ENCODE data around the gene UBL7.
"Not testable (repeated sequence)": the region's sequence is repeated elsewhere in the genome, so short reads cannot be mapped to it uniquely, and the experiment has no call there.

Gene UBL7

DNA sequence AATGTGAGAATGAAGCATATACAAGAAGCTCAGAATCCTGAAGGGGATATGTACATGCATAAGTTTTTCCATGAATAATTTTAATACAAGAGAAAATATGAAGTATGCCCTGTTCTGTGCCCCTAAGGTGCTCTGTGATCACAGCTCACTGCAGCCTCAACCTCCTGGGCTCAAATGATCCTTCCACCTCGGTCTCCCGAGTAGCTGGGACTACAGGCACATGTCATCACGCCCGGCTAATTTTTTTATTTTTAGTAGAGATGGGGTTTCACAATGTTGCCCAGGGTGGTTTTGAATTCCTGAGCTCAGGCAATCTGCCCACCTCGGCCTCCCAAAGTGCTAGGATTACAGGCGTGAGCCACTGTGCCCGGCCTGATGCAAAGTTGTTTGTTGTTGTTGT is 10.7 kb upstream of the UBL7 start:
- H3K9me3 Mint-ChIP-seq, H3K4me3 Mint-ChIP-seq, H3K27ac Mint-ChIP-seq, H3K27me3 Mint-ChIP-seq, H3K4me1 Mint-ChIP-seq, ATAC-seq: not testable (repeated sequence)
- H3K36me3 Mint-ChIP-seq, result peaks cover 41% of the 10 kb centered on the region

DNA sequence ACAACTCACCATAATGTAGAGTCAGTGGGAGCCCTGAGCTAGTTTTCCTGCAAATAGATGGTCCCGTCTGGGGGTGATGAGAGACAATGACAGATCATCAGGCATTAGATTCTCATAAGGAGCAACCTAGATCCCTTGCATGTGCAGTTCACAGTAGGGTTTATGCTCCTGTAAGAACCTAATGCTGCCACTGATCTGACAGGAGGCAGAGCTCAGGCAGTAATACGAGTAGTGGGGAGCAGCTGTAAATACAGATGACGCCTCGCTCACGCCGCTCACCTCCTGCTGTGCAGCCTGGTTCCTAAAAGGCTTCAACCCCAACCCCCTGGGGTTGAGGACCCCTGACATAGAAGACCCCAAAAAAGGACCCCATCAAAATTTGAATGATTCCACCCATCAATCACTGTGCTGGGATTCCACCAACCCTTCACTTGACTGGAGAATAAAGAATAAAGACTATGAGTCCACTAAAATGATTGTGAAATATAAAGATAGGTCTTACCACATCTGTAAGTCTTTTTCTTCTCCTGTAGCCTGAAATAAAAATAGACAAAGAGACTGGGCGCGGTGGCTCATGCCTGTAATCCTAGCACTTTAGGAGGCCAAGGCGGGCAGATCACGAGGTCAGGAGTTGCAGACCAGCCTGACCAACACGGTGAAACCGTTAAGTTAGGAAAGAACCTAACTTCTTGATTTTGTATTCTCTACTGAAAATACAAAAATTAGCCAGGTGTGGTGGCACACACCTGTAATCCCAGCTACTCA is 9.9 kb upstream of the UBL7 start:
- no peak overlapping the region for H3K4me3 Mint-ChIP-seq
- no peaks in the 10 kb centered on the region for H3K27me3 Mint-ChIP-seq
- no peaks in the 10 kb centered on the region for H3K9me3 Mint-ChIP-seq
- H3K36me3 Mint-ChIP-seq, result peaks cover 36% of the 10 kb centered on the region
- no peak overlapping the region for H3K27ac Mint-ChIP-seq
- H3K4me1 Mint-ChIP-seq, result no peaks in the 10 kb centered on the region
- no peak for ATAC-seq

DNA sequence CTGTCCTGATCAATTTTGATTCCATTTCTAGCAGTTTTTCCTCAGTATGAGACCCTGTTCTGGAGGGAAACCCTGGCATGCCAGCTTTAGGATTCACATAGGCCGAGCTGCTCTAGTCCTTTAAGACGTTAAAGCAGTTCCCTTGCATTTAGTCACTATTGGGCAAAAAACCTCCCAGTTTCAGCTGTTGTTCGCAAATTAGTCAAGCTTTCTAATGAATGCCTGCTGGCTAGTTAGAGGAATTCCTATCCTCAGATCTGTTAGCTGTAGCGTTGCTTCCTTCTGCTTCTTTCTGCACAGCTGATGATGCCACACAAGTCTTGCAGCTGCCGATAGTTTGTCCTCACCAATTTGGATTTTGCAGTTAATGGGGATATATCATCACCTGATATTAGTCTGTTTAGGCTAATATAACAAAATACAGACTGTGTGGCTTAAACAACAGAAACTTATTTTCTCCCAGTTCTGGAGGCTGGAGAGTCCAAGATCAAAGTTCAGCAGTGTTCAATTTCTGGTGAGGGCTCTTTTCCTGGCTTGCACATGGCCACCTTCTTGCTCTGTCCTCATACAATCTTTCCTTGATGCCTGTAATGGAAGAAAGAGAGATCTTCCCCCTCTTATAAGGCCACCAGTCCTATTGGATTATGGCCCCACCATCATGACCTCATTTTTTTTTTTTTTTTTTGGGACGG is 7.5 kb upstream of the UBL7 start:
- Mint-ChIP-seq H3K9me3 (peaks cover 5% of the 10 kb centered on the region), H3K4me3 (no peak overlapping the region), H3K27me3 (no peaks in the 10 kb centered on the region), H3K36me3 (peaks cover 37% of the 10 kb centered on the region), H3K27ac (no peak overlapping the region), H3K4me1 (peaks cover 11% of the 10 kb centered on the region)
- ATAC-seq, result no peak

DNA sequence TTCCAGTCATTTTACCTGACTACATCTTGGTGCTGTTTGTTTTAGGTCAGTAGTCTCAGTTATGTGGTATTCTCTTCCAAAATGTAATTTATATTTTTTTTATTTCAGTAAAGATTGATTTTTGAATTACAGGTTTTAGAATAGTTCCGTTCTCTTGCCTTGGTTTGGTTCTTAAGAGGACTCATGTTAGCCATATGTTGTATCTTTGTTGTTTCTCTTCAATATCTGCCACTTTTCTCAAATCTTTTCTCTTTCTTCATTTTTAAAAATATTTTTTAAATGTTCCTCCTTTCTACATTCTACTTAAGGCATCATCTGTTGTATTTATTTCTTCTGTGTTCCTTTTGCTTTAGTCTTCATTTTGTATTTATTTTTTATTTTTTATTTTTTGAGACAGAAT is 5.6 kb upstream of the UBL7 start:
- H3K27ac Mint-ChIP-seq, result no peak overlapping the region
- H3K9me3 Mint-ChIP-seq, result peaks cover 5% of the 10 kb centered on the region
- H3K27me3 Mint-ChIP-seq, result no peaks in the 10 kb centered on the region
- no peak for ATAC-seq
- peaks cover 30% of the 10 kb centered on the region for H3K36me3 Mint-ChIP-seq
- H3K4me3 Mint-ChIP-seq, result no peak overlapping the region
- H3K4me1 Mint-ChIP-seq, result peaks cover 30% of the 10 kb centered on the region

DNA sequence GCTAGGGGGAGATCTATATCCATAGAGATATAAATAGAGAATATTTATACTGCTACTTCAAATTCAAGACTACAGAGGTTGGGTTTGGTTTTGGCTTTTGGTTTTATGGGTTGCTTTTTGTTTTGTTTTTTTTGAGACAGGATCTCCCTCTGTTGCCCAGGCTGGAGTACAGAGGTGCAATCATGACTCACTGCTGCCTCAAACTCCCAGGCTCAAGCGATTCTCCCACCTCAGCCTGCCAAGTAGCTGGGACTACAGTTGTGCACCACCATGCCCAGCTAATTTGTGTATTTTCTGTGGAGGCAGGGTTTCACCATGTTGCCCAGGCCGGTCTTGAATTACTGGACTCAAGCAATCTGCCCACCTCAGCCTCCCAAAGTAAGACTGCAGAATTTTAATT is 3.9 kb upstream of the UBL7 start:
- no peaks in the 10 kb centered on the region for H3K27me3 Mint-ChIP-seq
- H3K9me3 Mint-ChIP-seq, result peaks cover 5% of the 10 kb centered on the region
- peaks cover 41% of the 10 kb centered on the region for H3K4me1 Mint-ChIP-seq
- H3K27ac Mint-ChIP-seq, result no peak overlapping the region
- no peak for ATAC-seq
- no peak overlapping the region for H3K4me3 Mint-ChIP-seq
- peaks cover 25% of the 10 kb centered on the region for H3K36me3 Mint-ChIP-seq

DNA sequence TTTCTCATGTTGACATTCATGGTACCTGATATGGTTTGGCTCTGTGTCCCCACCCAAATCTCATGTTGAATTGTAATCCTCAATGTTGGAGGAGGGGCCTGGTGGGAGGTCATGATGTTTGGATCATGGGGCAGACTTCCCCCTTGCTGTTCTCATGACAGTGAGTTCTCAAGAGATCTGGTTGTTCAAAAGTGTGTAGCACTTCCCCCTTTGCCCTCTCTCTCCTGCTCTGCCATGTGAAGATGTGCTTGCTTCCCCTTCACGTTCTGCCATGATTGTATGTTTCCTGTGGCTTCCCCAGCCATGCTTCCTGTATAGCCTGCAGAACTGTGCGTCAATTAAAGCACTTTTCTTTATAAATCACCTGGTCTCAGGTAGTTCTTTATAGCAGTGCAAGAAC is 3.3 kb upstream of the UBL7 start:
- H3K27me3 Mint-ChIP-seq, result no peaks in the 10 kb centered on the region
- peaks cover 43% of the 10 kb centered on the region for H3K4me1 Mint-ChIP-seq
- peaks cover 22% of the 10 kb centered on the region for H3K36me3 Mint-ChIP-seq
- no peak for ATAC-seq
- no peak overlapping the region for H3K4me3 Mint-ChIP-seq
- no peak overlapping the region for H3K27ac Mint-ChIP-seq
- peaks cover 5% of the 10 kb centered on the region for H3K9me3 Mint-ChIP-seq

DNA sequence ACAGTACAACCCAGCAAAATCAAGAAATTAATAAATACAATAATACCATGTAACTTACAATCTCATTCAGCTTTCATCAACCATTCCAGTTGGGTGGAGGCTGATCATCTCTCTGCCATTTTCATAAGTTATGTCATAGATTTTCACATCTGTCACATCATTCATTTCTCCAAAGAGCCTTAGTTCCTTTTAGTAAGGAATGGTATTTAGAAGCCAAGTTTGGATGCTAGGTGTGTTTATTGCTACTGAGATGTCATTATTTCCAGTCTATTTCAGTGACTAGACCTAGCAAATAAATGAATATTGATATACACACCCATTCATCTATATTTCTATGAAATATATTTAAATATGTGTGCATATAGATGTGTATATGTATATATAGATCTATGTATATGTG is 2.7 kb upstream of the UBL7 start:
- H3K36me3 Mint-ChIP-seq, result peaks cover 22% of the 10 kb centered on the region
- peaks cover 5% of the 10 kb centered on the region for H3K9me3 Mint-ChIP-seq
- H3K27me3 Mint-ChIP-seq, result no peaks in the 10 kb centered on the region
- H3K27ac Mint-ChIP-seq, result no peak overlapping the region
- no peak for ATAC-seq
- H3K4me3 Mint-ChIP-seq, result peak overlapping the region; percentile 16
- H3K4me1 Mint-ChIP-seq, result peaks cover 49% of the 10 kb centered on the region

DNA sequence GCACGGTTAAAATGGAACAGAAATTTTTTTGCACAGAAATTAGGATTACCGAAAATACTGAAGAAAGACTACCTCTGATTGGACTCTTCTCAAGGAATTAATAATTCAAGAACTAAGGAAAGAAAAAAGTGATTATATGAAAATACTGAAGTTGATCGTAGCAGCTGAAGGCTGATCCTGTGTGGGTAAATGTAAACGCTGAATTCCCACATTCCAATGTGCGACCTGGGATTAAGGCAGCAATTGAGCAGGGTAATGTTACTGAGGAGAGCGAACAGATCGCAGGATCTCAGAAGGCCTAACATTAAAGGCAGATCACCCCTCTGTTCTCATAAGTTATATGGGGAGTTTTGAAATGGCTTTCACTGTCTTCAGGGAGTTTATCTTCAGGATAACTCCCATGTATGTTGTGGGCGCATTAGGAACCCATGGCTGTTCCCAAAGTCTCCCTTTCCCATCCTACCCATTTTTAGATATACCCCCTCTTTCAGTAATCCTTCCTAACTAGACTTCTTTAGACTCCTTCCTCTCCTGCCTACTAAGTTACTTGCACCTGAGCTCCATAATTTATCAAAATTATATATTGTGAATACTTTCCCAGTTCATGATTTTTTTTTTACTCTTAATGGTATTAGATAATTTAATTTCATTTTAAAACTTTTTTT is 1.0 kb upstream of the UBL7 start:
- peaks cover 26% of the 10 kb centered on the region for H3K36me3 Mint-ChIP-seq
- H3K27me3 Mint-ChIP-seq, result no peaks in the 10 kb centered on the region
- ATAC-seq, result no peak
- peaks cover 59% of the 10 kb centered on the region for H3K4me1 Mint-ChIP-seq
- H3K9me3 Mint-ChIP-seq, result peaks cover 5% of the 10 kb centered on the region
- H3K27ac Mint-ChIP-seq, result peak overlapping the region; percentile 79
- H3K4me3 Mint-ChIP-seq, result peak overlapping the region; percentile 97

DNA sequence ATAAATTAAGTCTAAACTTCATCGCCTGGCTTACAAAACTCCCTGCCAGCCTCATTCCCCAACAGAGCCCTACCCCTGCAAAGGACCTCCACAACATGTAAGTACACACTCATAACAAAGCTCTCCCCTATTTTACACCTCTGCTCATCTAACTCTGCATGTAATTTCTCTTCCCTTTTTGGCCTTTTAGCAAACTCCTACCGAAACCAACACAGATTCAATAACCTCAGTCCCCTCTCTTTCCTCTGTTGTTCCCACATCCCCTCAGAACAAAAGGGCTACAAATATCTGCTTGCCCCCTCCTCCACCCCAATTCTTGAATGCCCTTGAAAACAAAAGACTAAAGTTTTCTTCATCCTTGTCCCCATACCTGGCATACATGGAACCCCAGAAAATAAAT is 662 bp downstream of the UBL7 start:
- ATAC-seq, result peak; percentile 65
- H3K4me3 Mint-ChIP-seq, result peak overlapping the region; percentile 97
- H3K27me3 Mint-ChIP-seq, result no peaks in the 10 kb centered on the region
- H3K9me3 Mint-ChIP-seq, result peaks cover 5% of the 10 kb centered on the region
- H3K4me1 Mint-ChIP-seq, result peaks cover 59% of the 10 kb centered on the region
- peak overlapping the region; percentile 79 for H3K27ac Mint-ChIP-seq
- peaks cover 35% of the 10 kb centered on the region for H3K36me3 Mint-ChIP-seq

DNA sequence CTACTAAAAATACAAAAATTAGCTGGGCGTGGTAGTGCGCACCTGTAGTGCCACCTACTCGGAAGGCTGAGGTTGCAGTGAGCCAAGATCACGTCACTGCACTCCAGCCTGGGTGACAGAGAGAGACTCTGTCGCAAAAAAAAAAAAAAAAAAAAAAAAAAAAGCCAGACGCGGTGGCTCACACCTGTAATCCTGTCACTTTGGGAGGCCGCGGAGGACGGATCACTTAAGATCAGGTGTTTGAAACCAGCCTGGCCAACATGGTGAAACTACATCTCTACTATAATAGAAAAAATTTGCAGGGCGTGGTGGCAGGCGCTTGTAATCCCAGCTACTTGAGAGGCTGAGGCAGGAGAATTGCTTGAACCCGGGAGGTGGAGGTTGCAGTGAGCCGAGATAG is 1.2 kb downstream of the UBL7 start:
- Mint-ChIP-seq H3K4me1 (peaks cover 60% of the 10 kb centered on the region), H3K36me3 (peaks cover 37% of the 10 kb centered on the region), H3K27ac (peak overlapping the region; percentile 79), H3K4me3 (peak overlapping the region; percentile 97)
- H3K9me3 Mint-ChIP-seq, H3K27me3 Mint-ChIP-seq, ATAC-seq: not testable (repeated sequence)

DNA sequence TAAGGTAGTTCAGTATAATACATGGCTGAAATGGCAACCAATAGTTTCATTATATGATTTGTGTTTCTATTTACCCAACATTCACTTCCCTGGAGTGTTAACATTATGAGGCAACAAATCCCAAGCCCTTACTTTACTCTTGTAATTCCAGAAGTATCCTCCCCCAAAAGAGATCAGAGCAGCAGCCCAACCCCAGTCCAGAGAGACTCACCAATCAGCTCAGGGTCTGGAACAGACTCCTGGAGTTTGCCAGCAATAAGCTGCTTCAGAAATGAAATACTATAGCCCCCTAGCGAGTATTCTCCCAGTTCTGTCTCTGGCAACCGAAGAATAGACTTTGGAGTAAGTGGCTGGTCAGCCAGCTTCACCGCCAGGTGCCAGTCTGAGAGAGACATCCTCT is 2.5 kb downstream of the UBL7 start:
- no peaks in the 10 kb centered on the region for H3K9me3 Mint-ChIP-seq
- peaks cover 46% of the 10 kb centered on the region for H3K36me3 Mint-ChIP-seq
- no peak overlapping the region for H3K27ac Mint-ChIP-seq
- H3K4me3 Mint-ChIP-seq, result no peak overlapping the region
- peaks cover 58% of the 10 kb centered on the region for H3K4me1 Mint-ChIP-seq
- no peaks in the 10 kb centered on the region for H3K27me3 Mint-ChIP-seq
- no peak for ATAC-seq

DNA sequence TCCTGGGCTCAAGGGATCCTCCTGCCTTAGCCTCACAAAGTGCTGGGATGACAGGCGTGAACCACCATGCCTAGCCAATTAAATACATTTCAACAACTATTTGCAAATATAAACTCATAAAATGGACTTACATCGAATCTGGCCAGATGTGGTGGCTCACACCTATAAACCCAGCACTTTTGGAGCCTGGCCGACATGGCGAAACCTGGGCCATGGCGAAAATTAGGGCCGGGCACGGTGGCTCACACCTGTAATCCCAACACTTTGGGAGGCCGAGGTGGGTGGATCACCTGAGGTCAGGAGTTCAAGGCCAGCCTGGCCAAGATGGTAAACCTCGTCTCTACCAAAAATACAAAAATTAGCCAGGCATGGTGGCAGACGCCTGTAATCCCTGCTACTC is 3.9 kb downstream of the UBL7 start:
- H3K27me3 Mint-ChIP-seq, H3K9me3 Mint-ChIP-seq, H3K27ac Mint-ChIP-seq, H3K4me3 Mint-ChIP-seq, ATAC-seq: not testable (repeated sequence)
- H3K4me1 Mint-ChIP-seq, result peaks cover 43% of the 10 kb centered on the region
- H3K36me3 Mint-ChIP-seq, result peaks cover 56% of the 10 kb centered on the region

DNA sequence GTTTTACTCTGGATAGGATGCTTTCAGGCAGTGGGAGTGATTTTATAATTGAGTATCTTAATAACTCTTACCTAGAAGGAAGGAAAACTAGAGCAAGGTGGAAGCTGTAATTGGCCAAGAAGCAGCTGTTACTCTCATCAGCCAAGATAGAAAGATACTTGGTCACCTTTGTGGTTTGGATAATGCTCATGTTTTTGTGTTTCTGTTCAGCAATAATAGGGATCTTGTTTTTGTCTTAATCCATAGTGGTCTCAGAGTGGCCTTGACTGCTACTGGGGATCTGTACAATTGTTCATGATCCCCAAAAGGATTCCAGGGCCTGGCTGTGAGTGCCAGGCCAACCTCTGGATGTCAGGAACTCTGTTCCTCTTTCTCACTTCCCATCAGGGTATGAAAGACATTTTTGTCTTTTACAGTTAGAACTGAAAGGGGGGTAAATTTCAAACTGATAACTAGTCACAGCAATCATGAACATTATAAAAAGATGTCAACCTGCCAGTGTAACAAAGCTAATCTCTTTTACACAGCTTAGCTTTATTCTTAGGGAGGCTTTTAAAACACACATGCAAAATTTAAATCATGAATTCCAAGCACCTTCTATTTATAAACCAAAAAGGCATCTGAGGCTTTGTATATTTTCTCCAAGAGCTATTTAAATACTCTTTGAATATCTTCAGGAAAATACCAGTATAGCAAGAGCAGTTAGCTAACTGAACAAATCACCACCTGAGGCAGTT is 6.0 kb downstream of the UBL7 start:
- peak overlapping the region; percentile 51 for H3K27ac Mint-ChIP-seq
- no peaks in the 10 kb centered on the region for H3K27me3 Mint-ChIP-seq
- no peaks in the 10 kb centered on the region for H3K9me3 Mint-ChIP-seq
- ATAC-seq, result no peak
- H3K4me1 Mint-ChIP-seq, result peaks cover 28% of the 10 kb centered on the region
- peaks cover 77% of the 10 kb centered on the region for H3K36me3 Mint-ChIP-seq
- H3K4me3 Mint-ChIP-seq, result no peak overlapping the region

DNA sequence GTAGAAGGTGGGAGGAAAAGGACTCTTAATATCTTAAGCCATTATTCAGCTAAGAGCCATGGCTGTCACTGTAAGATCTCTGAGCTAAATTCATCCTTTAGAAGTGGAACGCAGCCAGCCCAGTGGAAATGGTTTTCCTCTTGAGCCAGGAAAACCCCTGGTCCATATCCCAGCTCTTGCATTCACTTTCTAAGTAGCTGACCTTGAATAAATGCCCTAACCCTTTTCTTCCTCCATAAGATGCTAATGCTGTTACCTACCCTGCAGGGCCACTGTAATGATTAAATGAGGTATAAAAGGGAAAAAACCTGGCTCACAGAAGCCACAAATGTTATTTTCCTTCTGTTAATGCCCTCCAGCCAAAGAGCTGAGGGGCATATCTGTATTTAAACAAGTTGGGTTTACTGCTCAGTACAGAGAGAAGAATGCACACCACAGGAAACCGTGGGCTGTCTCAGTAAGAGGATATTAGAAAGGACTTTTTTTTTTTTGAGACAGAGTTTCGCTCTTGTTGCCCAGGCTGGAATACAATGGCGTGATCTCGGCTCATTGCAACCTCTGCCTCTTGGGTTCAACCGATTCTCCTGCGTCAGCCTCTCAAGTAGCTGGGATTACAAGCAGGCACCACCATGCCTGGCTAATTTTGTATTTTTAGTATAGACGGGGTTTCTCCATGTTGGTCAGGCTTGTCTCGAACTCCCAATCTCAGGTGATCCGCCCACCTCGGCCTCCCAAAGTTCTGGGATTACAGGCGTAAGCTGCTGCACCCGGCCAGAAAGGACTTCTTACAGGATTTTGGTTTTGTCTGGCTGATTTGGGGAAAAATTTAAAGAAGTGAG is 6.8 kb downstream of the UBL7 start:
- no peak overlapping the region for H3K4me3 Mint-ChIP-seq
- no peaks in the 10 kb centered on the region for H3K9me3 Mint-ChIP-seq
- peak overlapping the region; percentile 51 for H3K27ac Mint-ChIP-seq
- peaks cover 85% of the 10 kb centered on the region for H3K36me3 Mint-ChIP-seq
- no peaks in the 10 kb centered on the region for H3K27me3 Mint-ChIP-seq
- ATAC-seq, result peak; percentile 81
- H3K4me1 Mint-ChIP-seq, result peaks cover 25% of the 10 kb centered on the region
